D721Med (cell line): ENCODE data around the gene ELL.

Experiments used
- DNase-seq: peaks from one replicate; pipeline ENCODE4 v3.0.0; 2011; ENCODE audit warnings: low spot score; ENCODE audit not compliant: insufficient read length
- FAIRE-seq: peaks from 2 replicates; lab custom pipeline; 2011; peaks lifted over from hg19 to GRCh38; lab: Jason Lieb, UNC
- CTCF ChIP-seq: IDR thresholded peaks from 2 replicates; pipeline ENCODE4 v1.5.1; 2012; ENCODE audit warnings: mild to moderate bottlenecking, control low read depth; ENCODE audit not compliant: insufficient read depth; ENCODE audit errors: missing control alignments

ELL gene

GRCh38 chr19:18519962-18520847 is 1.7 kb downstream of the ELL start:
- peak; percentile 70 for TF ChIP-seq CTCF
- FAIRE-seq (no peak), DNase-seq (no peak)

DNA sequence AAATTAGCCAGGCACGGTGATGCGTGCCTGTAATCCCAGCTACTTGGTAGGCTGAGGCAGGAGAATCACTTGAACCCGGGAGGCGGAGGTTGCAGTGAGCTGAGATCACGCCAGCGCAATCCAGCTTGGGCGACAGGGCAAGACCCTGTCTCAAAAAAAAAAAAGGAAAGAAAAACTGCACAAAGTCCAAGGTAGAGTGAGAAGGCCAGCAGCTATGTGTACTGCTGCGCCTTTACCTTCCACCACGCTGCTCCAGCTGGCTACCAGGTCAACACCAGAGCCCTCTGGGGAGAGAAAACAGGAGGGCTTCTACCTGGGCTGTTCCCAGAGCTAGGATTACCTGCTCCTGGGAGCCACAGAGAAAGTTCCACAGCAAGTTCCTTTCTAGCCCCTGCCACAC is 3.2 kb downstream of the ELL start:
- no peak for TF ChIP-seq CTCF
- DNase-seq (no peak), FAIRE-seq (no peak)

- TF ChIP-seq CTCF = no peak
- DNase-seq (no peak), FAIRE-seq (no peak)
Observed at GRCh38 chr19:18517606-18518005, 4.3 kb downstream of the ELL start.

GRCh38 chr19:18515959-18516358 is 5.9 kb downstream of the ELL start:
- DNase-seq = no peak
- no peak for TF ChIP-seq CTCF
- no peak for FAIRE-seq

DNA sequence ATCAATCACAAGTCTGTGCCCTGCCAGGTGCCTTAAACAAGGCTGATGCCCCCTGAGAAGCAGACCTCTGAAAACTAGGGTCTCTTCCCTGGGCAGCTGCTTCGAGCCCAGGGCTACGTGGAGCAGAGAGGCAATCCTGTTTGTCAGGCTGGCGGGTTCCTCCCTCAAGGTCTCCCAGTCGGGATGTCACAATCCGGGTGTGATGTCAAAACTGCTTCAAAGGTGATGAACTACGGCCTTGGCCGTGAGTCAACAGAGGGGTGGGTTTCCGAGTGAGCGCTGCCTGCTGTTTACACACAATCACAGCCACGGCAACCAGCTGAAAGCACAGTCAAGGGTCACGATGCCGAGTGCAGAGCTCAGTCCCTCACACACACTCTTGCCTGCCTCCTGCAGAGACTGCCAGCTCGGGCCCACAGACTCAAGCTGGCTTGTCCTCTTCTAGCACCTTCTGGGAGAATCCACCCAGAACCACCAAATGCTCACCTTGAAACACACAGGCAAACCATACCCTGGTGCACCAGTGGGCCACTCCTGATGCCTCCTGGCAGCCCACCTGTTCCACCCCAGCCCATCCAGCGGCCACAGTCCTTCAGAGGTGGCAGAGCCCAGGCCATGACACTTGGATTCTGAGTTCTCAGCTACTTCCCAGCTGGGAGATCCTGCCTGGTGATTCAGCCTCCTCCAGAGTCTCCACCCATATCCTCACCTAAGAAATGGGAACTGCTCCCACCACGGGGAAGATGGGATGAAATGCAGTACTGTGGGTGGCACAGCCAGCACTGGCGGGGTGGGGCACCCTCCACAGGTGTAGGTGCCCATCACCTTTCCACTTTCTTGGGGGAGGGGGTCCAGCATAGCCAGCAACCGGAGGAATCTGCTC is 6.8 kb downstream of the ELL start:
- FAIRE-seq = no peak

DNA sequence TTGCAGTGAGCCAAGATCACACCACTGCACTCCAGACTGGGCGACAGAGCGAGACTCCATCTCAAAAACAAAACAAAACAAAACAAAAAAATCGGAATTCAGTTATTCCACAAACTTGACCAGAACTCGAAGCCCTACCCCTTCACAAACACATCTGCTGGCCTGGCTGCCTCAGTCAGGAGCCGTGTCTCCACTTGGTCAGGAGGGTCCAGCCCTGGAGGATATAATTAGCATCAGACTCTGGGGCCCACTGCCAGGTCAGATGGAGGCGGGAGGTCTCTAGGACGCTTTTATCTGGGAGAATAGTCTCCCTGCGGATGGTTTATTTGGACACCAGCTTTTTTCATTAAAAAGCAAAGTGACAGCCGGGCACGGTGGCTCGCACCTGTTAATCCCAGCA is 8.0 kb downstream of the ELL start:
- no peak for TF ChIP-seq CTCF
- DNase-seq (no peak), FAIRE-seq (no peak)

More for the DNA sequence above, 6.8 kb downstream of the ELL start:
- DNase-seq = no peak
- no peak for TF ChIP-seq CTCF

GRCh38 chr19:18510216-18510615 is 11.7 kb downstream of the ELL start:
- FAIRE-seq = no peak
- DNase-seq = no peak
- no peak for TF ChIP-seq CTCF
